NK-92 treated with Interleukin-12 subunit alpha and Interleukin-12 subunit beta, amount 100 ng/mL, for 24 hours (cell line): ENCODE measurements around the gene CFAP73.

Experiments
- DNase-seq: peaks from one replicate; lab custom pipeline; 2025; lab: John Stamatoyannopoulos, UW

CFAP73 gene

GRCh38 chr12:113165521-113166450 lies 16.3 kb downstream of the CFAP73 start:
- DNase-seq, result no peak

- DNase-seq, result no peak
Observed at GRCh38 chr12:113167868-113168267, 18.3 kb downstream of the CFAP73 start.

GRCh38 chr12:113169697-113170096 lies 20.2 kb downstream of the CFAP73 start:
- no peak for DNase-seq

- DNase-seq, result no peak
Observed at GRCh38 chr12:113170457-113170856, 20.9 kb downstream of the CFAP73 start.

- no peak for DNase-seq
Observed at GRCh38 chr12:113170926-113171325, 21.4 kb downstream of the CFAP73 start.

- DNase-seq, result no peak
Observed at GRCh38 chr12:113171543-113171942, 22.0 kb downstream of the CFAP73 start.

GRCh38 chr12:113172185-113172584 lies 22.7 kb downstream of the CFAP73 start:
- no peak for DNase-seq

- DNase-seq, result no peak
Observed at GRCh38 chr12:113173081-113173698, 23.7 kb downstream of the CFAP73 start.

GRCh38 chr12:113174461-113175384 lies 25.2 kb downstream of the CFAP73 start:
- peak; percentile 23 for DNase-seq

- DNase-seq, result no peak
Observed at GRCh38 chr12:113179023-113179422, 29.5 kb downstream of the CFAP73 start.

GRCh38 chr12:113180333-113180732 lies 30.8 kb downstream of the CFAP73 start:
- DNase-seq, result no peak

- DNase-seq, result no peak
Observed at GRCh38 chr12:113181975-113182374, 32.5 kb downstream of the CFAP73 start.

- no peak for DNase-seq
Observed at GRCh38 chr12:113183030-113183589, 33.6 kb downstream of the CFAP73 start.

GRCh38 chr12:113184098-113184899 lies 34.8 kb downstream of the CFAP73 start:
- DNase-seq, result no peak

- DNase-seq, result peak; percentile 68
Observed at GRCh38 chr12:113184900-113185179, 35.3 kb downstream of the CFAP73 start.

- DNase-seq, result peak; percentile 72
Observed at GRCh38 chr12:113185180-113186032, 35.9 kb downstream of the CFAP73 start, which contains the start of the genes DDX54 and RITA1. TSS of gene DDX54 (minus strand) at chr12:113185478. CDS start at chr12:113185451, 27 bp downstream. TSS of gene RITA1 (plus strand) at chr12:113185721. CDS start at chr12:113186747, 1,026 bp downstream.

- no peak for DNase-seq
Observed at GRCh38 chr12:113186033-113186365, 36.5 kb downstream of the CFAP73 start.

- no peak for DNase-seq
Observed at GRCh38 chr12:113186666-113187325, 37.3 kb downstream of the CFAP73 start.

GRCh38 chr12:113189361-113189760 lies 39.8 kb downstream of the CFAP73 start:
- DNase-seq, result no peak

GRCh38 chr12:113190761-113191160 lies 41.2 kb downstream of the CFAP73 start:
- DNase-seq, result no peak
